Measurements from ENCODE around the gene FAM120A.

FAM120A gene

DNA sequence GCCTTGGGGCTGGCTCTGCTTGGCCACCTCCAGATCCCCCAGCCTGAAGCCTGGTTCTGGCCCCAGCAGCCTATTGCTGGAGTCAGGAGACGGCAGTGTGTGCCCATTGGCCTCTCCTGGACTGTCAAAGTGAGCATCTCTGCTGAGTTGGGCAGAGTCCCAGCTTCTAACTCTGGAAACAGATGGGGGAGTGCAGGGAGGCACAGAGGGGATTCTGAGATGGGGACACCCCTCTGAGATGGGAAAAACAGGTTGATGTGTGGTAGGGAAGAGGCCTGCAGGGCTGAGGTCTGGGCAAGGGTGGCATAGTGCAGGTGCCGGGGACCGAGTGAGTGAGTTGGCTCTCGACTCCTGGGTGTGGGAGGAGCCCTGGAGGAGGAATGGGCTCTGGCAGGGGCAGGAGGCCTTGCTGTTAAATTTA lies 152.4 kb downstream of the FAM120A start:
- TF ChIP-seq, protein P1, sequence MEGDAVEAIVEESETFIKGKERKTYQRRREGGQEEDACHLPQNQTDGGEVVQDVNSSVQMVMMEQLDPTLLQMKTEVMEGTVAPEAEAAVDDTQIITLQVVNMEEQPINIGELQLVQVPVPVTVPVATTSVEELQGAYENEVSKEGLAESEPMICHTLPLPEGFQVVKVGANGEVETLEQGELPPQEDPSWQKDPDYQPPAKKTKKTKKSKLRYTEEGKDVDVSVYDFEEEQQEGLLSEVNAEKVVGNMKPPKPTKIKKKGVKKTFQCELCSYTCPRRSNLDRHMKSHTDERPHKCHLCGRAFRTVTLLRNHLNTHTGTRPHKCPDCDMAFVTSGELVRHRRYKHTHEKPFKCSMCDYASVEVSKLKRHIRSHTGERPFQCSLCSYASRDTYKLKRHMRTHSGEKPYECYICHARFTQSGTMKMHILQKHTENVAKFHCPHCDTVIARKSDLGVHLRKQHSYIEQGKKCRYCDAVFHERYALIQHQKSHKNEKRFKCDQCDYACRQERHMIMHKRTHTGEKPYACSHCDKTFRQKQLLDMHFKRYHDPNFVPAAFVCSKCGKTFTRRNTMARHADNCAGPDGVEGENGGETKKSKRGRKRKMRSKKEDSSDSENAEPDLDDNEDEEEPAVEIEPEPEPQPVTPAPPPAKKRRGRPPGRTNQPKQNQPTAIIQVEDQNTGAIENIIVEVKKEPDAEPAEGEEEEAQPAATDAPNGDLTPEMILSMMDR (IDR thresholded peaks at IDR 0.05; ENCODE audit: control extremely low read depth, extremely low read depth, low read depth, missing control alignments) = no peak
- ChIA-PET CTCF (no interaction called here), POLR2A (no interaction called here)
- DNase-seq (ENCODE audit: extremely low spot score) = no peak

GRCh38 chr9:93606187-93606586 lies 154.7 kb downstream of the FAM120A start:
- ChIA-PET CTCF (interaction anchor here (1.0 kb wide), 1 partner anchor 12 kb away, joined by 3 read pairs; no protein-coding TSS in a partner anchor), POLR2A (no interaction called here)
- TF ChIP-seq, protein P1 (IDR thresholded peaks at IDR 0.05; ENCODE audit: control extremely low read depth, extremely low read depth, low read depth, missing control alignments) = no peak

GRCh38 chr9:93610206-93610605 lies 158.7 kb downstream of the FAM120A start:
- DNase-seq (ENCODE audit: extremely low spot score) = no peak
- CTCF ChIA-PET = no interaction called here
- POLR2A ChIA-PET = no interaction called here

More at GRCh38 chr9:93606187-93606586, 154.7 kb downstream of the FAM120A start:
- DNase-seq (ENCODE audit: extremely low spot score) = no peak

DNA sequence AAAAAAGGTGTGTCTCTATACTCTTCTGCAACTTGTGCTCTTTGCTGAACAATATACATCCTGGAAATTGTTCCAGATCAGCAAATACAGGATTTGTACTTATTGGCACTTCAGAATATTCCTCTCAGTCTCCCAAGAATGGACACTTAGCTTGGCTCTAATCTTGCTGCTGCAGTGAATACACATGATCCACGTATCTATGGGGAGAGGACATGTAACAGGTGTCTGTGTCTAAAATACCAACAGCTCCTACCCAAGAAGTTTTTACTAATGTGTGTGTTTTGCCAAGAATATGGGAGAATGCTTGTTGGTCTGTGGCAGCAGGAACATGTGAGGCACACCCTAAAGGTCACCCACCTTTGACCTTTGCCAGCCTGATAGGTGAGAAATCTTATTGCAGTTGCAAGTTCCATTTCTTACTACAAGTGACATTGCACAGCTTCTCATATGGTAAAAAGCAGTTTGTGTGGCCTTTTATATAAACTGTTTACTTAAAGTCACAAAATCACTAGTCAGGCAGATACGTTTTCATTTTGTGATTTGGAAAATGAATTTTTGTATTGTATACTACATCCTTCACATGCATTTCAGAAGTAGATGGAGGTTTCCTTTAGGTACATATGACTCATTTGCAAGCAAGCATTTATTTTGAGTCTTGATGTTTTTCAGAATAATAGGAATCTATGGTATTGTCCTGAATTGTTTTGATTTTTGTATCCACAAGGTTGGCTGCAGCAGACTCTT lies 160.7 kb downstream of the FAM120A start:
- POLR2A ChIA-PET = no interaction called here
- DNase-seq (ENCODE audit: extremely low spot score) = no peak
- CTCF ChIA-PET = interaction anchor here (1.1 kb wide), 1 partner anchor 26 kb away, joined by 3 read pairs; no protein-coding TSS in a partner anchor
- TF ChIP-seq, protein P1 (IDR thresholded peaks at IDR 0.05; ENCODE audit: control extremely low read depth, extremely low read depth, low read depth, missing control alignments) = no peak

More at GRCh38 chr9:93610206-93610605, 158.7 kb downstream of the FAM120A start:
- TF ChIP-seq, protein P1 (IDR thresholded peaks at IDR 0.05; ENCODE audit: control extremely low read depth, extremely low read depth, low read depth, missing control alignments) = no peak

DNA sequence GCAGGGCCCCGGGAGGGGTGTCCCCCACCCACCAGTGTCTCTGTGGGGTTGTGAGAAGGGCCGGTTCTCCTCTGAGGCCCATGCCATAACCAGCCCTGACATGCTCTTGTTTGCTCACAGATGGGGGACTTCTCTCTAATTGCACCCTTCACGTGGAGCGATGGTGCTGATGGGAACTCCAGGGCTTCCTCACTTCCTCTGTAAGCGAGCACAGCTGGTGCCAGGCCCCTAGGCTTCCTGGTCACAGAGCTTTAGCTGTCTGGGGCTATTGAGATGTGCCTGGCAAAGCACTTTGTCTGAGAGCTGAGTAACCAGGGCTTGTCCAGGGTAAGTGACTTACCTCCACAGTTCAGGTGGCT lies 161.3 kb downstream of the FAM120A start:
- peak; percentile 53 for DNase-seq (ENCODE audit: extremely low spot score)
- CTCF ChIA-PET = no interaction called here
- TF ChIP-seq, protein P1 (IDR thresholded peaks at IDR 0.05; ENCODE audit: control extremely low read depth, extremely low read depth, low read depth, missing control alignments) = no peak
- POLR2A ChIA-PET = no interaction called here

DNA sequence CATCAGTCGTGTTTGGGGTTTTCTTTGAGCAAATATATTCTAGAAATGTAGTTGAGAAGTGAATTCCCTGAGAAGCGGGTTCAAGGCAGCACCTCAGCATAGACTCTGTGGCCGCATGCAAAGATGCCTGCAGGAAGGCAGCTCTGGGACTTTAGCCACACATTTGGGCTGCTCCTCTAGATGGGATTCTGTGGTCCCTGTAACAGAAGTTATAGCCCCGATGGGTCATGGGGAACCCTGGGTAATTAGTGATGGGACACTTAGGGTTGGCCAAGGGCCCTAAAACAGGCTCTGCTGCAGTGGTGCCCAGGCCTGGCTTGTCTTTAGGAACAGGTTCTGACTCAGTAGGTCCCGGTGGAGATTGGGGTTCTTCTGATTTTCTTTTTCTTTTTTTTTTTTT lies 161.7 kb downstream of the FAM120A start:
- no peak for DNase-seq (ENCODE audit: extremely low spot score)
- POLR2A ChIA-PET = no interaction called here
- TF ChIP-seq, protein P1 (IDR thresholded peaks at IDR 0.05; ENCODE audit: control extremely low read depth, extremely low read depth, low read depth, missing control alignments) = no peak
- CTCF ChIA-PET = no interaction called here

Data from GM10248 (cell line).